K562 (cell line): Measurements from ENCODE around the gene ZSCAN12. TPM values are rescaled to one million over a fixed set of nuclear protein-coding genes. Genes with fewer than 3 reads are reported as not detected.

Experiments
- CBX3 ChIP-seq, 2 experiments: IDR thresholded peaks; 1 replicate in 1 of 2; 2 replicates in 1 of 2; pipeline ENCODE4 v1.6.1; 2012; ENCODE audit warnings: inconsistent platforms in 2 of 2, low read length in 2 of 2, borderline replicate concordance in 1 of 2, control low read depth in 1 of 2
- CEBPG ChIP-seq, 3 experiments: fragments of 200-800 bp in 1 of 3; sonication (Bioruptor generic) in 1 of 3; sonication (generic) in 1 of 3; formaldehyde crosslinking in 1 of 3; IDR thresholded peaks in 2 of 3; conservative IDR thresholded peaks in 1 of 3; 2 replicates each; pipeline versions ENCODE4 v1.6.1 to v1.8.0; 2016 to 2022; ENCODE audit warnings: missing compliant biosample characterization in 2 of 3, missing genetic modification characterization in 2 of 3, mild to moderate bottlenecking in 1 of 3, missing genetic modification reagents in 1 of 3
- GATAD2A ChIP-seq: fragments of 450-650 bp; IDR thresholded peaks from 2 replicates; pipeline ENCODE4 v1.6.1; 2017
- HIVEP1 ChIP-seq: fragments of 250-450 bp; sonication (Bioruptor Pico); IDR thresholded peaks from 2 replicates; pipeline ENCODE4 v1.4.0; 2020; ENCODE audit warnings: mild to moderate bottlenecking
- ILK ChIP-seq: fragments of 450-650 bp; IDR thresholded peaks from 2 replicates; pipeline ENCODE4 v1.6.1; 2016; ENCODE audit warnings: missing genetic modification characterization, low read depth, mild to moderate bottlenecking, missing compliant biosample characterization, moderate library complexity, borderline replicate concordance
- MTA1 ChIP-seq: fragments of 450-650 bp; IDR thresholded peaks from 2 replicates; pipeline ENCODE4 v1.6.1; 2017; ENCODE audit warnings: borderline replicate concordance
- NCOA2 ChIP-seq, 2 experiments: fragments of 450-650 bp; IDR thresholded peaks; 2 replicates each; pipeline ENCODE4 v1.6.1; 2018; ENCODE audit warnings: mild to moderate bottlenecking in 2 of 2, moderate library complexity in 1 of 2; ENCODE audit not compliant: partially characterized antibody in 2 of 2
- POLR2H ChIP-seq: IDR thresholded peaks from 2 replicates; pipeline ENCODE4 v1.6.1; 2016; ENCODE audit warnings: missing genetic modification characterization, low read depth, mild to moderate bottlenecking, control low read depth, missing compliant biosample characterization, moderate library complexity
- SRSF9 ChIP-seq: fragments of 200-400 bp; formaldehyde crosslinking; IDR thresholded peaks from 2 replicates; pipeline ENCODE4 v1.6.1; 2017; ENCODE audit warnings: low read depth, low read length, borderline replicate concordance
- TRIM28 ChIP-seq: fragments of 450-650 bp; IDR thresholded peaks from 2 replicates; pipeline ENCODE4 v1.6.1; 2017
- UBTF ChIP-seq, 2 experiments: IDR thresholded peaks; 2 replicates each; pipeline ENCODE4 v1.6.1; 2012; ENCODE audit warnings: improper control_type of control experiment in 2 of 2, low read depth in 2 of 2, low read length in 2 of 2, borderline replicate concordance in 1 of 2
- ZBTB2 ChIP-seq: fragments of 450-650 bp; IDR thresholded peaks from 2 replicates; pipeline ENCODE4 v1.6.1; 2016; ENCODE audit warnings: antibody characterized with exemption
- ZKSCAN8 ChIP-seq: fragments of 200-800 bp; sonication (Bioruptor generic); IDR thresholded peaks from 2 replicates; pipeline ENCODE4 v1.6.1; 2016; ENCODE audit warnings: missing genetic modification characterization, missing compliant biosample characterization
- polyA plus RNA-seq, 8 experiments: library from polyadenylated mRNA; depleted of rRNA in 4 of 8; stranded (reverse) in 5 of 8; unstranded in 3 of 8; fragments of >200 nt; fragmentation: Nextera tagmentation in 2 of 8; fragmentation: Illumina TruSeq in 1 of 8; extraction: Ambion mirVana in 2 of 8; extraction: Trizol in 1 of 8; gene quantifications; 2 replicates each; pipeline versions ENCODE4 v1.2.1 to v1.2.3, GENCODE V29; 2011 to 2014; ENCODE audit warnings: inconsistent platforms in 1 of 8, missing spikeins in 1 of 8
- total RNA-seq, 7 experiments: library from RNA; depleted of rRNA in 6 of 7; stranded (reverse); fragments of >200 nt in 6 of 7; fragmentation: Illumina TruSeq in 2 of 7; extraction: Trizol in 2 of 7; gene quantifications; 2 replicates each; pipeline versions ENCODE4 v1.2.1 to v1.2.3, GENCODE V29; 2011 to 2021; ENCODE audit warnings: low replicate concordance in 1 of 7
- TF ChIP-seq, protein P1 (sequence below): IDR thresholded peaks from 2 replicates; pipeline ENCODE4 v1.6.1; 2011; ENCODE audit not compliant: insufficient read length; ENCODE audit errors: extremely low read depth

The ZSCAN12 gene
- total and polyA plus RNA-seq, 9 of the 15 experiments (the other 6 are each of a cell fraction or from before 2014, with no cell fraction given), result 2.5 to 19.6 (median 12.5) TPM

DNA sequence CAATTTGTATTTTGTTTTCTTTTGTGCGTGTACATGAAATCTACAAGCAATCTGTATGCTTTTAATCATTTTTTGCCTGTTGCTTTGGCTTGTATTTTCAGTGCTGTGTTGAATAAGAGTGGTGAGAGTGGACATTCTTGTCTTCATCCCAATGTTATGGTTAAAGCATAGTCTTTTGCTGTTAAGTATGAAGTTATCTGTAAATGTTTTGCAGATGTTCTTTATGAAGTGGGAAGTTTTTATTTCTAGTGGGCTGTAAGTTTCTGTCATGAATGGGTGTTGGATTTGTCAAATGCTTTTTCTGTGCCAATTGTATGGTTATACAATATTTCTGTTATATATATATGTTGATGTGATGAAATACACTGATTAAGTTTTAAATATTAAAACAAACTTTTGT is 25.6 kb downstream of the ZSCAN12 start (continued):
- TF ChIP-seq, protein P1, sequence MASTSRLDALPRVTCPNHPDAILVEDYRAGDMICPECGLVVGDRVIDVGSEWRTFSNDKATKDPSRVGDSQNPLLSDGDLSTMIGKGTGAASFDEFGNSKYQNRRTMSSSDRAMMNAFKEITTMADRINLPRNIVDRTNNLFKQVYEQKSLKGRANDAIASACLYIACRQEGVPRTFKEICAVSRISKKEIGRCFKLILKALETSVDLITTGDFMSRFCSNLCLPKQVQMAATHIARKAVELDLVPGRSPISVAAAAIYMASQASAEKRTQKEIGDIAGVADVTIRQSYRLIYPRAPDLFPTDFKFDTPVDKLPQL, result no peak
- TF ChIP-seq ZBTB2 (no peak), SRSF9 (no peak), CBX3 (IDR thresholded peaks at IDR 0.05; ENCODE audit: borderline replicate concordance in 1 of 2, low read length in 2 of 2) (peak in 1 of 2 experiments; percentile 71; a peak in 1 of 3 replicates), TRIM28 (peak; percentile 57; the same call in 1 of the 2 replicates), ZKSCAN8 (no peak), NCOA2 (IDR thresholded peaks at IDR 0.05; ENCODE audit: partially characterized antibody in 2 of 2) (no peak), POLR2H (tag) (0 out of 2 replicates have a peak, but pooled peaks have one; percentile 10), HIVEP1 (no peak), GATAD2A (no peak), MTA1 (no peak), ILK (tag) (no peak), CEBPG (CRISPR knock-in tag; IDR thresholded peaks at IDR 0.05) (no peak), CEBPG (tag; conservative IDR thresholded peaks at IDR 0.05 in 1 of 2, IDR thresholded peaks at IDR 0.05 in 1 of 2) (no peak), UBTF (IDR thresholded peaks at IDR 0.05; ENCODE audit: borderline replicate concordance in 1 of 2, low read depth in 2 of 2, low read length in 2 of 2) (no peak)
- TF ChIP-seq, all 486 proteins: peak for 3
